ENCODE data around the gene ALK. TPM values are rescaled to one million over a fixed set of nuclear protein-coding genes. Genes with fewer than 3 reads are reported as not detected.

The ALK gene
- total RNA-seq, 1 donor from 2014 or later = not detected

- H3K27me3 ChIP-seq = no peaks in the 10 kb centered on the region
Observed at GRCh38 chr2:29660201-29660600, 261.2 kb downstream of the ALK start.

GRCh38 chr2:29659178-29659577 is 262.2 kb downstream of the ALK start:
- Histone ChIP-seq H3K36me3 (no peaks in the 10 kb centered on the region), H3K9me3 (no peaks in the 10 kb centered on the region), H3K4me1 (no peaks in the 10 kb centered on the region), H3K4me3 (no peak overlapping the region), H3K27me3 (no peaks in the 10 kb centered on the region), H3K27ac (no peak overlapping the region)
- TF ChIP-seq CTCF (IDR thresholded peaks at IDR 0.05) = no peak
- intact Hi-C loops (cut with DNase I) = no loop called here
- no peak for DNase-seq (ENCODE audit: low spot score in 2 of 2)

More at GRCh38 chr2:29660201-29660600, 261.2 kb downstream of the ALK start:
- no peak for TF ChIP-seq CTCF (IDR thresholded peaks at IDR 0.05)
- DNase-seq (ENCODE audit: low spot score in 2 of 2) = no peak
- intact Hi-C loops (cut with DNase I) = no loop called here
- Histone ChIP-seq H3K4me3 (no peak overlapping the region), H3K27ac (no peak overlapping the region), H3K4me1 (no peaks in the 10 kb centered on the region), H3K9me3 (no peaks in the 10 kb centered on the region), H3K36me3 (no peaks in the 10 kb centered on the region)

- Histone ChIP-seq H3K36me3 (no peaks in the 10 kb centered on the region), H3K4me3 (no peak overlapping the region), H3K27ac (no peak overlapping the region), H3K27me3 (no peaks in the 10 kb centered on the region), H3K4me1 (no peaks in the 10 kb centered on the region), H3K9me3 (no peaks in the 10 kb centered on the region)
- DNase-seq (ENCODE audit: low spot score in 2 of 2) = no peak
- intact Hi-C loops (cut with DNase I) = no loop called here
- TF ChIP-seq CTCF (IDR thresholded peaks at IDR 0.05) = no peak
Observed at GRCh38 chr2:29657674-29658073, 263.7 kb downstream of the ALK start.

GRCh38 chr2:29655391-29656086 is 265.8 kb downstream of the ALK start:
- no peaks in the 10 kb centered on the region for H3K27me3 ChIP-seq
- H3K4me3 ChIP-seq = no peak overlapping the region
- no peak for TF ChIP-seq CTCF (IDR thresholded peaks at IDR 0.05)
- H3K4me1 ChIP-seq = no peaks in the 10 kb centered on the region
- no peaks in the 10 kb centered on the region for H3K9me3 ChIP-seq
- no peaks in the 10 kb centered on the region for H3K36me3 ChIP-seq
- intact Hi-C loops (cut with DNase I) = no loop called here
- DNase-seq (ENCODE audit: low spot score in 2 of 2) = no peak
- H3K27ac ChIP-seq = no peak overlapping the region

GRCh38 chr2:29650631-29651097 is 270.7 kb downstream of the ALK start:
- H3K4me1 ChIP-seq = no peaks in the 10 kb centered on the region
- H3K27ac ChIP-seq = no peak overlapping the region
- intact Hi-C loops (cut with DNase I) = no loop called here
- H3K36me3 ChIP-seq = no peaks in the 10 kb centered on the region
- TF ChIP-seq CTCF (IDR thresholded peaks at IDR 0.05) = no peak
- H3K4me3 ChIP-seq = no peak overlapping the region
- peaks cover 0 to 9% of the 10 kb centered on the region in 2 donors for H3K9me3 ChIP-seq
- no peak for DNase-seq (ENCODE audit: low spot score in 2 of 2)
- no peaks in the 10 kb centered on the region for H3K27me3 ChIP-seq
